GM12873 (cell line): ENCODE data around the gene SNX12.
A peak's percentile ranks its signal among the peaks of the same experiment; 100 is the strongest.

Experiments
- TF ChIP-seq, protein P1 (sequence below): IDR thresholded peaks from 2 replicates; pipeline ENCODE4 v1.5.1; 2012; ENCODE audit warnings: low read depth, mild to moderate bottlenecking, moderate library complexity, low read length, control low read depth; ENCODE audit not compliant: insufficient read depth; ENCODE audit errors: missing control alignments

The SNX12 gene

DNA sequence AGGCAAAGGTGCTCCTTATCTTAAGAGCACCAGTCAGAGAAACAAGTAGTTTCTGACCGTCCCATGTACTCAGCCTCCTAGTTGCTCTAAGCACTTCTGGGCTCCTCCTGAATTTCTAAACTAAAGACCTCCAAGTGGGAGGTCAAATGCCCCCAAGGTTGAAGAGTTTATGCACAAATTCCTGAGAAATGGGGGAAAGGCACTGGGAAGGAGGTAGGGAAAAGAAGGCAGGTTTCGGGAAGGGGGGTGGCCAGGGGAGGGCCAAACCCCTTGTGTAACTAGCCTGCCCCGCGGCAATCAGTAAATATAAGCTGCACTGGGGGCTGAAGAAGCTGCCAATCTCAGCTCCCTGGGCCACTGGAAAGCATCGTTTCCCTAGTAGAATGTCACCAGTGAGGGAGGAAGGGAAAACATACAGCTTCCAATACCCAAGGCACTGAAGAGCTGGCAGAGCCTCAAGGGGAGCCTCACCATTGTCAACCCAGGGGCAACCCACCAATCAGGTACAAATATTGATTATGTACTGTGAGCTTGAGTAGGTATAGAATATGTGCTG is 30.9 kb upstream of the SNX12 start:
- TF ChIP-seq, protein P1, sequence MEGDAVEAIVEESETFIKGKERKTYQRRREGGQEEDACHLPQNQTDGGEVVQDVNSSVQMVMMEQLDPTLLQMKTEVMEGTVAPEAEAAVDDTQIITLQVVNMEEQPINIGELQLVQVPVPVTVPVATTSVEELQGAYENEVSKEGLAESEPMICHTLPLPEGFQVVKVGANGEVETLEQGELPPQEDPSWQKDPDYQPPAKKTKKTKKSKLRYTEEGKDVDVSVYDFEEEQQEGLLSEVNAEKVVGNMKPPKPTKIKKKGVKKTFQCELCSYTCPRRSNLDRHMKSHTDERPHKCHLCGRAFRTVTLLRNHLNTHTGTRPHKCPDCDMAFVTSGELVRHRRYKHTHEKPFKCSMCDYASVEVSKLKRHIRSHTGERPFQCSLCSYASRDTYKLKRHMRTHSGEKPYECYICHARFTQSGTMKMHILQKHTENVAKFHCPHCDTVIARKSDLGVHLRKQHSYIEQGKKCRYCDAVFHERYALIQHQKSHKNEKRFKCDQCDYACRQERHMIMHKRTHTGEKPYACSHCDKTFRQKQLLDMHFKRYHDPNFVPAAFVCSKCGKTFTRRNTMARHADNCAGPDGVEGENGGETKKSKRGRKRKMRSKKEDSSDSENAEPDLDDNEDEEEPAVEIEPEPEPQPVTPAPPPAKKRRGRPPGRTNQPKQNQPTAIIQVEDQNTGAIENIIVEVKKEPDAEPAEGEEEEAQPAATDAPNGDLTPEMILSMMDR = no peak

DNA sequence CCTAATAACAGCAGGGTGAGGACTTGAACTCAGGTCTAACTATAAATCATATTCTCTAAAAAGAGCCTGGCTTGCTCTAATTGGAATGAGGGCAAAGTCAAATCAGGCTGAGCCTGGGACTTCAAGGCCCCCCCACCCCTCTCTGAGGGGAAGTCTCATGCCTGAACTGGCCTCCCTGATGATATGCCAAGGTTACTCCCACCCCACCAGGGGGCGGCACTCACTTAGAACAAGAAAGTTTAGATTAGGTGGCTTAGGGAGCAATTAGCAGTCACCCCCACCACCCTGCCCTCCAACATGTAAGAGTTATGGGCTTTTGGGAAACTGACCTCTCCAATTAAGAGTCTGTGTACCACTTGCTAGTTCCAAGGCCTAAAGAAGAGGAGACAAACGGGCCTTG is 30.2 kb upstream of the SNX12 start:
- TF ChIP-seq, protein P1 = peak; percentile 64

DNA sequence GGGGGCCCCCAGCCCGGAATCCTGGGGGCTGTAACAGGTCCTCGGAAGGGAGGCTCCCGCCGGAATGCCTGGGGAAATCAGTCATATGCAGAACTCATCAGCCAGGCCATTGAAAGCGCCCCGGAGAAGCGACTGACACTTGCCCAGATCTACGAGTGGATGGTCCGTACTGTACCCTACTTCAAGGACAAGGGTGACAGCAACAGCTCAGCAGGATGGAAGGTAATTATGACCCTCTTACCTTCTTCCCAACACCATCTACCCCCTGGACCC is 28.6 kb upstream of the SNX12 start:
- TF ChIP-seq, protein P1 = no peak

DNA sequence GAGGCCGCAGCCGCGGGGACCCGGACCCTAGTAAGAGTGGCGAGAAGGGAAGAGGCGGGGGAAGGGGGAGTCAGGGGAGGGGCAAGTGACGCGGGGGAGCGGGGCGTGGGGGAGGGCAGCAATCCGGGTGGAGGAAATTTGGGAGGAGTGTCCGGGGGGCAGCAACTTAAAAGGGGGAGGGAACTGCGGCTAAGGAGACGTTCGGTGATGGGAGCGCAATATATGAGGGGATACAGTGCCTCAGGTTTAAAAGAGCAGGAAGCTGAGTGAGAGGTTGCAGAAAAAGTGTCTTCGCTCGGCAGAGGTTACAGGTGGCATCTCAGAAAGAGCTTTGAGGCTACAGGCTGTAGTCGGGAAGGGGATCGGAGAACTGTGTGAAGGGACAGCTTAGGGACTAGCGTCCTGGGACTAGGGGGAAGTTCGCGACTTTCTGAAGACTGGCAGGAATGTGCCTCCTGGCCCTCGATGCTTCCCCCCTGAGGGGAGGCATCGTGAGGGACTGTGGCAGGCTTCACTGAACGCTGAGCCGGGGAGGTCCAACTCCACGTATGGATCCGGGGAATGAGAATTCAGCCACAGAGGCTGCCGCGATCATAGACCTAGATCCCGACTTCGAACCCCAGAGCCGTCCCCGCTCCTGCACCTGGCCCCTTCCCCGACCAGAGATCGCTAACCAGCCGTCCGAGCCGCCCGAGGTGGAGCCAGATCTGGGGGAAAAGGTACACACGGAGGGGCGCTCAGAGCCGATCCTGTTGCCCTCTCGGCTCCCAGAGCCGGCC is 28.0 kb upstream of the SNX12 start:
- TF ChIP-seq, protein P1 = no peak

DNA sequence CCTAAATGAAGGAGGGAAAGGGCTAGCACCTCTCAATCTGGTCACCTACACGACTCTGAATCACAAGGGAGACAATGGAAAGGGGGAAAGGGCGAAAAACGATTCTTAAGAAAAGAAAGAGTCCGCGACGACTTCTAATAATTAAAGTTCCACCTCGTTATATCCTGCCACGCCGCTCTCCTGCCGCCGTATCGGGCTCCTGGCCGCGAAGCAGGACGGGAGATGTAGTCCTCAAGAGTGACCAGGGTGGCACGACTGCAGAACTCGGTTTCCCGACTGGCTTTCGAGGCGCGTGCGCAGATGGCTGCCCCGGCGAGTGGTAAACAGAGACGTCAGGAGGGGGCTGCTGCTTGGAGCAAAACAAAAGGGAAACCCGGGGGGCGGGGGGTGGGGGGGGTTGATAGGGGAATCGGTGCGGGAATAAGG is 27.4 kb upstream of the SNX12 start, which contains the start of gene FOXO4:
TSS of gene FOXO4 (plus strand) at position 297 of the 426 bp plus-strand sequence. CDS start 678 bp downstream, outside the sequence.
- TF ChIP-seq, protein P1 = no peak

DNA sequence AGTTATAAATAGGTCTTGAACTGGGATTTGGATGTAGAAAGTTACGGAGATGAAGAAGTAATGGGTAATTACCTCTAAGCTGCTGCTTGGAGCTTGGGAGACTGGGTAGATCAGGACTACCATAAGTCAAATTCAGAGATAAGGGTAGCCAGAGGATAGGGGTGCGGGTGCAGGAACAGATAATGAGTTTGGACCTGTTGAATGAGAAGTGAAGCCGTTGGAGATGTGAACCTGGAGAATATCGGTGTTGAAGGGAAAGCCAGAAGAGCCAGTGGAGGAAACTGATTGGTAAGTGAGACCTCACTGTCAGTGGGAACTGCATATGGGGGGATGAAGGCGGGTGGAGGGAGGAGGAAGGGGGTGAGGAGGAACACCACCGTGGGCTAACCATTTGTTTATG is 26.9 kb upstream of the SNX12 start:
- TF ChIP-seq, protein P1 = no peak

DNA sequence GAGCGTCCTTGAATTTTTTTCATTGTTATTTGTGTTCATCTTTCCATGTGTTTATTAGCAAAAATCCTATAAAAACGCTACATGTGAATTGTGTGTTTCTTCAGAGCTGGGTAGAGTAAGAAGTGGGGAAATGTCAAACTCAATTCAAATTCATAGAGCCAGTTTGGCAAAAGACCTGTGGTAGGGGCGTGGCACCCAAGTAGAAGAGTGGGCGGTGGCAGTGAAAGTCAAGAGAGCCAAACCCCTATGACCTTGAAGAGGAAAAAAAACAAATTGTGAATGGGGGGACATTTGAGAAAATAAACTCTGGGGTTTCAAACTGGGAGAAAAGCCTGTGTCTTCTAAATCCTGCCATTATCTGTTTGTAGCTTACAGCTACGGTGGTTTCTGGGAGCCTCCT is 23.1 kb upstream of the SNX12 start:
- TF ChIP-seq, protein P1 = no peak
